Measurements from ENCODE around the gene TIMM21. TPM values are rescaled to one million over a fixed set of nuclear protein-coding genes. Genes with fewer than 3 reads are reported as not detected.

Gene TIMM21
- total RNA-seq, 1 donor from 2014 or later = 27.0 TPM

DNA sequence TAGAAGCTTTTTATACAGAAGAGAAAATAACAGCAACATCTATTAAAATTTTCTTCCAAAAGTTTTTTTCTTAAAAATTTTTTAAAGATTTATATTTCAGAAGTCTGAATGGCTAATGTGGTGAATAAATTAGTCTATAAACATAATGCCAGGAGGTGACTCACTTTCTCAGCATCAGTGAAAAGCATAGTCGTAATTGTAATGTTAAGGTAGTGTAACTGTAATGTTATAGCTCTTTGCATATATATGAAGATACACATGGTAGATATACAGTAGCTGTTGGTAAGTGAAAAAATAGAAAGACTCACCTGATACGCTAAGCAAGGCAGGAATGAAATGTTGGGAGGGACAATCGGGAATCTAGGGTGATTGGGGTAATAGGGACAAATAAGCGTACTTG is 5.5 kb downstream of the TIMM21 start:
- Histone ChIP-seq H3K27me3 (ENCODE audit: control insufficient read depth, insufficient read depth, low read length) (no peaks in the 10 kb centered on the region), H3K36me3 (ENCODE audit: control insufficient read depth, insufficient read depth, low read length) (no peaks in the 10 kb centered on the region), H3K4me3 (ENCODE audit: low read depth, low read length) (no peak overlapping the region)
- DNase-seq (ENCODE audit: low read depth) = no peak
- TF ChIP-seq, protein P1, sequence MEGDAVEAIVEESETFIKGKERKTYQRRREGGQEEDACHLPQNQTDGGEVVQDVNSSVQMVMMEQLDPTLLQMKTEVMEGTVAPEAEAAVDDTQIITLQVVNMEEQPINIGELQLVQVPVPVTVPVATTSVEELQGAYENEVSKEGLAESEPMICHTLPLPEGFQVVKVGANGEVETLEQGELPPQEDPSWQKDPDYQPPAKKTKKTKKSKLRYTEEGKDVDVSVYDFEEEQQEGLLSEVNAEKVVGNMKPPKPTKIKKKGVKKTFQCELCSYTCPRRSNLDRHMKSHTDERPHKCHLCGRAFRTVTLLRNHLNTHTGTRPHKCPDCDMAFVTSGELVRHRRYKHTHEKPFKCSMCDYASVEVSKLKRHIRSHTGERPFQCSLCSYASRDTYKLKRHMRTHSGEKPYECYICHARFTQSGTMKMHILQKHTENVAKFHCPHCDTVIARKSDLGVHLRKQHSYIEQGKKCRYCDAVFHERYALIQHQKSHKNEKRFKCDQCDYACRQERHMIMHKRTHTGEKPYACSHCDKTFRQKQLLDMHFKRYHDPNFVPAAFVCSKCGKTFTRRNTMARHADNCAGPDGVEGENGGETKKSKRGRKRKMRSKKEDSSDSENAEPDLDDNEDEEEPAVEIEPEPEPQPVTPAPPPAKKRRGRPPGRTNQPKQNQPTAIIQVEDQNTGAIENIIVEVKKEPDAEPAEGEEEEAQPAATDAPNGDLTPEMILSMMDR (IDR thresholded peaks at IDR 0.05; ENCODE audit: insufficient read depth, low read length, poor library complexity, severe bottlenecking) = no peak

DNA sequence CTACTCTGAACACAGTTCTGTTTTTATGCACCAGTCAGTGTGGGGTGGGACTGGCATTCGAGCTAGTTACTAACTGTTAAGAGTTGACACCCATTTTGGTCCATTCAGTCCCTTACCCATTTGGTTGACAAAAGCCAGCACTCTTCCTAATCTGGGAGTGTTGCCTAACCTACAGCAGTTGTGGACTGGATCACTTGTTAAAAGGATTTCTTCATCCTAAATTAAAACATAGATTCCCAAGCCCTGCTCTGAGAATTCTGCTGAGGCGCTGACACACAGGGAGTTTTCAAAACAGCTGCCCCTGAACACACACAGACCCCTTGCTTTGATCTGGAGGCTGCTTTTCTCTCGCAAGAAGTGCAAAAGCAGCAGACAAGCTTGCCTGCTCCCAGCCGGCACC is 6.4 kb downstream of the TIMM21 start:
- TF ChIP-seq, protein P1 (IDR thresholded peaks at IDR 0.05; ENCODE audit: insufficient read depth, low read length, poor library complexity, severe bottlenecking) = no peak
- Histone ChIP-seq H3K27me3 (ENCODE audit: control insufficient read depth, insufficient read depth, low read length) (no peaks in the 10 kb centered on the region), H3K36me3 (ENCODE audit: control insufficient read depth, insufficient read depth, low read length) (no peaks in the 10 kb centered on the region), H3K4me3 (ENCODE audit: low read depth, low read length) (no peak overlapping the region)
- DNase-seq (ENCODE audit: low read depth) = no peak

DNA sequence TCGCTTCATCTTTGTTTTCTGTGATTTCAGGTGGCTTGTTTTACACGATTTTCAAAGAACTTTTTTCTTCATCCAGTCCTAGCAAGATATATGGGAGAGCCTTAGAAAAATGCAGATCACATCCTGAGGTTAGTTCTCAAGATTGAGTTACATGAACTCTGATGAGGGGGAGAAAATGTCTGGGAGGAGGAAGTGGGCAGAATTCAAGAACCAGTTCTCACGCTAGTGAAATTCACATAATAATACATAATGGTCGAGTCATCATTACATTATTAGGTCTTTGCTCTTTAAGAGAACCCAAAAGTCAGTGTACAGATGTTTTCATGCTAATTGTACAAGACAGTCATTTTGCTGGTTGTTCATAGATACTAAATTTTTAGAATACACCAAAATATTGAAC is 7.0 kb downstream of the TIMM21 start:
- DNase-seq (ENCODE audit: low read depth) = no peak
- no peaks in the 10 kb centered on the region for H3K27me3 ChIP-seq (ENCODE audit: control insufficient read depth, insufficient read depth, low read length)
- TF ChIP-seq, protein P1 (IDR thresholded peaks at IDR 0.05; ENCODE audit: insufficient read depth, low read length, poor library complexity, severe bottlenecking) = no peak
- H3K36me3 ChIP-seq (ENCODE audit: control insufficient read depth, insufficient read depth, low read length) = no peaks in the 10 kb centered on the region
- no peak overlapping the region for H3K4me3 ChIP-seq (ENCODE audit: low read depth, low read length)

DNA sequence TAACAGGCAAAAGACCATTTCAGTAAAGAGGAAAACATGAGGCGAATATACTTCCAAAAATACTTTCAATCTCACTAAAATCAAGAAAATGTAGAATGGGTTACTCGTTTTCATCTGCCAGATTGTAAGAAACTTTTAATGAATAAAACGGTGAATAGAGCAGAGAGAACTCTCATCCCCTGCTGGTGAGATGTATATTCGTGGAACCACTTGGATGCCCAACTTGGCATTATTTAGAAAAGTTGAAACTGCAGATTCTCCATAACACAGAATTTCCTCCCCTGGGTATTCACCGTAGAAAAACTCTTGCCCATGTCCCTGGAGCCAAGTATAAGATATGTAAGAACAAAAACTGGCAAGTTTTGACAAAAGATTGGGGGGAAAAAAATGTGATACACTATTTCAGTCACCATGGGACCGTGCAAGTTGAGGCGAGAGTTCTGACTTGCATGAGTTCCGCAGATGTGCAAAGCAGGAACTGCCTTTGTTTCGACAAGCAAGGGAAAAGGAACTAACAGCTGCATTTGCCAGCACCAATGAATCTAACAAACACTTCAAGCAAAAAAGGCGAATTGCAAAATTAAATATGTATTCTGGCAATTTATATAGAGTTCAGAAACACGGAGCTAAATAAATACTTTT is 14.8 kb downstream of the TIMM21 start:
- DNase-seq (ENCODE audit: low read depth) = no peak

DNA sequence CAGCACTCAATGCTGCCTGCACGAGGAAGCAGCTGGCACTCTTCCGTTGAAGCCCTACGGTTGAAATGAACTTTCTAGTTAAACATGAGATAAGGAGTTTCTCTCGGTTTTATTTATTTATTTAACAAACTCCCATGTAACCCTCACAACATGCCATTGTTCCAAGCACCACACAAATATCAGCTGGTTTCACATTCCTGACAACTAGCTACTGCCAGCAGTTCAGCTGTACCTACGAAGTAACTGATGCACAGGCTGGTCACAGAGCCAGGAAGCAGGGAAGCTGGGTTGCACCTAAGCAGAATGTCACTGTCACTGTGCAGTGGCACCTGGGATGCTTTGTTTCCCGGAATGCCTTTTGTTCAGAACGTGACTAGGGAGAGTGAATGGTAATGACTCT is 18.1 kb downstream of the TIMM21 start:
- DNase-seq (ENCODE audit: low read depth) = no peak
- H3K4me3 ChIP-seq (ENCODE audit: low read depth, low read length) = no peak overlapping the region
- H3K27me3 ChIP-seq (ENCODE audit: control insufficient read depth, insufficient read depth, low read length) = no peaks in the 10 kb centered on the region
- TF ChIP-seq, protein P1 (IDR thresholded peaks at IDR 0.05; ENCODE audit: insufficient read depth, low read length, poor library complexity, severe bottlenecking) = no peak
- no peaks in the 10 kb centered on the region for H3K36me3 ChIP-seq (ENCODE audit: control insufficient read depth, insufficient read depth, low read length)

More for the DNA sequence above, 14.8 kb downstream of the TIMM21 start:
- Histone ChIP-seq H3K4me3 (ENCODE audit: low read depth, low read length) (no peak overlapping the region), H3K36me3 (ENCODE audit: control insufficient read depth, insufficient read depth, low read length) (no peaks in the 10 kb centered on the region), H3K27me3 (ENCODE audit: control insufficient read depth, insufficient read depth, low read length) (no peaks in the 10 kb centered on the region)
- TF ChIP-seq, protein P1 (IDR thresholded peaks at IDR 0.05; ENCODE audit: insufficient read depth, low read length, poor library complexity, severe bottlenecking) = no peak
